Measurements from ENCODE around the gene RTN4IP1. TPM values are rescaled to one million over a fixed set of nuclear protein-coding genes. Genes with fewer than 3 reads are reported as not detected.
A peak's percentile ranks its signal among the peaks of the same experiment; 100 is the strongest.

Gene RTN4IP1
- total and polyA plus RNA-seq, 9 of the 15 experiments (the other 6 are each of a cell fraction or from before 2014, with no cell fraction given): 17.9 to 46.0 (median 22.2) TPM

- Histone ChIP-seq H3K4me2 (ENCODE audit: insufficient read depth, low read length) (no peak overlapping the region), H3K27ac (ENCODE audit: extremely low read depth, low read depth, low read length) (no peak overlapping the region), H3K4me3 (no peak overlapping the region), H3K9ac (ENCODE audit: insufficient read depth in 1 of 2, low read depth in 2 of 2, low read length in 2 of 2) (no peak overlapping the region), H3K9me3 (replicated peaks; ENCODE audit: control insufficient read depth, insufficient read depth, low read depth, low read length) (no peaks in the 10 kb centered on the region), H2AFZ (ENCODE audit: low read depth, low read length) (no peak overlapping the region), H3K79me2 (ENCODE audit: control insufficient read depth, insufficient read depth, low read length) (no peaks in the 10 kb centered on the region), H3K9me1 (ENCODE audit: control insufficient read depth, insufficient read depth, low read length) (no peaks in the 10 kb centered on the region), H3K4me1 (replicated peaks in 1 of 2; ENCODE audit: control insufficient read depth in 2 of 2, insufficient read depth in 2 of 2, low read length in 2 of 2) (no peaks in the 10 kb centered on the region), H3K36me3 (ENCODE audit: control insufficient read depth, insufficient read depth, low read length) (peaks cover 3% of the 10 kb centered on the region; the same call in 1 of the 3 replicates), H4K20me1 (replicated peaks; ENCODE audit: control insufficient read depth, insufficient read depth, low read length) (no peaks in the 10 kb centered on the region), H3K27me3 (ENCODE audit: control insufficient read depth in 2 of 2, insufficient read depth in 2 of 2, low read length in 2 of 2) (no peaks in the 10 kb centered on the region)
- POLR2A ChIA-PET: no interaction called here
- TF ChIP-seq HOMEZ (CRISPR knock-in tag; IDR thresholded peaks at IDR 0.05) (no peak), MCM7 (IDR thresholded peaks at IDR 0.05) (no peak)
- no peak for DNase-seq (ENCODE audit: extremely low read depth in 1 of 4, low spot score in 3 of 4)
- WGBS (ENCODE audit: insufficient coverage, low coverage, missing lambda C conversion rate): 96% methylated on average over 2 of the region's 2 CpGs
- in situ Hi-C loops (cut with MboI) (no loop called here), intact Hi-C loops (cut with micrococcal nuclease) (no loop called here)
- CTCF ChIA-PET (ENCODE audit: low intra/inter-chr PET ratio): no interaction called here
- FAIRE-seq: no peak
- BruUV-seq (replicated peaks): no TSS peak
- no peak for ATAC-seq
Measured at GRCh38 chr6:106600329-106600728, 29.0 kb downstream of the RTN4IP1 start.

- FAIRE-seq (no peak), DNase-seq (ENCODE audit: extremely low read depth in 1 of 4, low spot score in 3 of 4) (no peak), ATAC-seq (no peak)
- H3K9ac ChIP-seq (ENCODE audit: insufficient read depth in 1 of 2, low read depth in 2 of 2, low read length in 2 of 2): no peak overlapping the region
- BruUV-seq (replicated peaks): no TSS peak
- in situ Hi-C loops (cut with MboI): no loop called here
- TF ChIP-seq ZNF146 (CRISPR knock-in tag; IDR thresholded peaks at IDR 0.05; ENCODE audit: unreplicated experiment): peak; percentile 63
- TF ChIP-seq ZNF398 (CRISPR knock-in tag; IDR thresholded peaks at IDR 0.05): no peak
- peak; percentile 12 for TF ChIP-seq RBM25 (IDR thresholded peaks at IDR 0.05; ENCODE audit: low read depth, low read length, severe bottlenecking)
- CTCF ChIA-PET (ENCODE audit: low intra/inter-chr PET ratio): no interaction called here
- H3K27me3 ChIP-seq (ENCODE audit: control insufficient read depth in 2 of 2, insufficient read depth in 2 of 2, low read length in 2 of 2): no peaks in the 10 kb centered on the region
- no peaks in the 10 kb centered on the region for H3K9me3 ChIP-seq (replicated peaks; ENCODE audit: control insufficient read depth, insufficient read depth, low read depth, low read length)
- no peaks in the 10 kb centered on the region for H3K4me1 ChIP-seq (replicated peaks in 1 of 2; ENCODE audit: control insufficient read depth in 2 of 2, insufficient read depth in 2 of 2, low read length in 2 of 2)
- intact Hi-C loops (cut with micrococcal nuclease): no loop called here
- WGBS (ENCODE audit: insufficient coverage, low coverage, missing lambda C conversion rate): 50% methylated on average over 2 of the region's 2 CpGs
- H3K4me3 ChIP-seq: no peak overlapping the region
- POLR2A ChIA-PET: no interaction called here
- no peaks in the 10 kb centered on the region for H3K9me1 ChIP-seq (ENCODE audit: control insufficient read depth, insufficient read depth, low read length)
- H3K79me2 ChIP-seq (ENCODE audit: control insufficient read depth, insufficient read depth, low read length): no peaks in the 10 kb centered on the region
- H3K4me2 ChIP-seq (ENCODE audit: insufficient read depth, low read length): no peak overlapping the region
- H3K36me3 ChIP-seq (ENCODE audit: control insufficient read depth, insufficient read depth, low read length): peaks cover 3% of the 10 kb centered on the region; the same call in 1 of the 3 replicates
- no peaks in the 10 kb centered on the region for H4K20me1 ChIP-seq (replicated peaks; ENCODE audit: control insufficient read depth, insufficient read depth, low read length)
- no peak overlapping the region for H2AFZ ChIP-seq (ENCODE audit: low read depth, low read length)
- H3K27ac ChIP-seq (ENCODE audit: extremely low read depth, low read depth, low read length): no peak overlapping the region
Measured at GRCh38 chr6:106599440-106599839, 29.9 kb downstream of the RTN4IP1 start.

Data from K562 (cell line).